Right lobe of liver (tissue), 4 donors: ENCODE data around the gene CEP57L1.

Source experiments
- POLR2A ChIP-seq: fragments of 450-650 bp; IDR thresholded peaks from one replicate; pipeline ENCODE4 v1.6.1; 2017; ENCODE audit warnings: antibody characterized with exemption, mild to moderate bottlenecking
- TF ChIP-seq, protein P1 (sequence below), 4 donors: fragments of 200-600 bp in 3 of 4; fragments of 450-650 bp in 1 of 4; IDR thresholded peaks; one replicate each; pipeline versions ENCODE4 v1.5.1 to v1.8.0; 2016 to 2022; ENCODE audit warnings: antibody characterized with exemption in 4 of 4, mild to moderate bottlenecking in 2 of 4
- donor health status: DM: no; HTN: no; CAD: no.
- donor health status: DM: no; HTN: no; CAD: no.
- donor health status: DM: no; HTN: yes; CAD: no.

DNA sequence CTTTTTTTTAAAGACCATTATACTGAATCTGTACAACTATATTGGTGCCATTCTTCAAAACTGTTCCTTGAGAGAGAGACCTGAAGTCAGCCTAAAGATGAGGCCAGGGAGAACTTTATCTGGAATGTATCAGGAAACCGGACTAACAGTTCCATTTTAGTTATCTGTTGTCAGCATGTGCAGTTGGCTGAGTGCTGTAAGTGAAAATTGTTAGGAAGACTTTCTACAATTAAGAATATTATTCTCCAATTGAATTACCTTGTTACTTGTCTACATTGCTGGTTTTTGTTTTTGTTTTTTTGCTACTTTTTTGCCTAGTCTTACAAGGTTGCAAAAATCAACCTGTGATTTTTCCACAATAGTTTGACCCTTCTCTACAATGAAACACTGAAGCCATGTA is 7.5 kb downstream of the CEP57L1 start:
- TF ChIP-seq, protein P1, sequence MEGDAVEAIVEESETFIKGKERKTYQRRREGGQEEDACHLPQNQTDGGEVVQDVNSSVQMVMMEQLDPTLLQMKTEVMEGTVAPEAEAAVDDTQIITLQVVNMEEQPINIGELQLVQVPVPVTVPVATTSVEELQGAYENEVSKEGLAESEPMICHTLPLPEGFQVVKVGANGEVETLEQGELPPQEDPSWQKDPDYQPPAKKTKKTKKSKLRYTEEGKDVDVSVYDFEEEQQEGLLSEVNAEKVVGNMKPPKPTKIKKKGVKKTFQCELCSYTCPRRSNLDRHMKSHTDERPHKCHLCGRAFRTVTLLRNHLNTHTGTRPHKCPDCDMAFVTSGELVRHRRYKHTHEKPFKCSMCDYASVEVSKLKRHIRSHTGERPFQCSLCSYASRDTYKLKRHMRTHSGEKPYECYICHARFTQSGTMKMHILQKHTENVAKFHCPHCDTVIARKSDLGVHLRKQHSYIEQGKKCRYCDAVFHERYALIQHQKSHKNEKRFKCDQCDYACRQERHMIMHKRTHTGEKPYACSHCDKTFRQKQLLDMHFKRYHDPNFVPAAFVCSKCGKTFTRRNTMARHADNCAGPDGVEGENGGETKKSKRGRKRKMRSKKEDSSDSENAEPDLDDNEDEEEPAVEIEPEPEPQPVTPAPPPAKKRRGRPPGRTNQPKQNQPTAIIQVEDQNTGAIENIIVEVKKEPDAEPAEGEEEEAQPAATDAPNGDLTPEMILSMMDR (IDR thresholded peaks at IDR 0.05) = no peak
- no peak for TF ChIP-seq POLR2A
